Mammary epithelial cell (primary cell): ENCODE results near the gene TMEM74B.

ENCODE experiments used
- CTCF ChIP-seq, 2 donors: IDR thresholded peaks in 1 of 2; conservative IDR thresholded peaks in 1 of 2; 2 replicates each; pipeline ENCODE4 v1.5.1; 2011 to 2012; ENCODE audit warnings: inconsistent platforms in 2 of 2, low read length in 2 of 2, mild to moderate bottlenecking in 2 of 2, control low read depth in 1 of 2, low read depth in 1 of 2; ENCODE audit not compliant: insufficient read depth in 1 of 2; ENCODE audit errors: extremely low read depth in 1 of 2
- EZH2 ChIP-seq: IDR thresholded peaks from 2 replicates; pipeline ENCODE4 v1.6.1; 2012; ENCODE audit warnings: low read length, inconsistent platforms, borderline replicate concordance

GRCh38 chr20:1184638-1185315 is at the start of gene TMEM74B:
- no peak for TF ChIP-seq CTCF (conservative IDR thresholded peaks at IDR 0.05 in 1 of 2, IDR thresholded peaks at IDR 0.05 in 1 of 2; ENCODE audit: extremely low read depth in 1 of 2, insufficient read depth in 1 of 2, low read depth in 1 of 2, low read length in 2 of 2)
- peak; percentile 53 for TF ChIP-seq EZH2
